Nephron (organoid): Measurements from ENCODE around the gene BACH2.

Experiments
- H3K27ac Mint-ChIP-seq, 3 experiments: 2 replicates each; pipeline ENCODE4 v1.8.0; 2020; ENCODE audit warnings: mixed read lengths in 3 of 3, mild to moderate bottlenecking in 2 of 3, moderate library complexity in 1 of 3
- H3K27me3 Mint-ChIP-seq: 2 replicates; pipeline ENCODE4 v1.8.0; 2021; ENCODE audit warnings: low read depth, mild to moderate bottlenecking, moderate library complexity, mixed read lengths
- H3K36me3 Mint-ChIP-seq: 2 replicates; pipeline ENCODE4 v1.8.0; 2020; ENCODE audit warnings: low read depth, mixed read lengths
- H3K4me1 Mint-ChIP-seq: 2 replicates; pipeline ENCODE4 v1.8.0; 2020; ENCODE audit warnings: mixed read lengths
- H3K4me3 Mint-ChIP-seq, 3 experiments: 2 replicates each; pipeline ENCODE4 v1.8.0; 2020; ENCODE audit warnings: mild to moderate bottlenecking in 3 of 3, mixed read lengths in 3 of 3, moderate library complexity in 2 of 3
- H3K9me3 Mint-ChIP-seq: 2 replicates; pipeline ENCODE4 v1.8.0; 2020; ENCODE audit warnings: mixed read lengths
- CTCF ChIP-seq, 3 experiments: fragments of 200-600 bp; sonication (generic); IDR thresholded peaks; one replicate each; pipeline ENCODE4 v1.5.0; 2021; ENCODE audit warnings: antibody characterized with exemption in 3 of 3; ENCODE audit not compliant: unreplicated experiment in 3 of 3

The BACH2 gene

GRCh38 chr6:90158936-90159335 is 137.7 kb downstream of the BACH2 start:
- Mint-ChIP-seq H3K36me3 (peaks cover 3% of the 10 kb centered on the region), H3K27ac (peak overlapping the region; percentile 69 to 79 (median 71)), H3K4me3 (no peak overlapping the region), H3K9me3 (peaks cover 2% of the 10 kb centered on the region), H3K27me3 (peaks cover 4% of the 10 kb centered on the region), H3K4me1 (peaks cover 50% of the 10 kb centered on the region)
- TF ChIP-seq CTCF (IDR thresholded peaks at IDR 0.05; ENCODE audit: unreplicated experiment in 3 of 3) = no peak

GRCh38 chr6:90157441-90157840 is 139.2 kb downstream of the BACH2 start:
- H3K4me3 Mint-ChIP-seq = no peak overlapping the region
- H3K9me3 Mint-ChIP-seq = no peaks in the 10 kb centered on the region
- peak overlapping the region in 2 of 3 experiments; percentile 69 to 71 for H3K27ac Mint-ChIP-seq
- TF ChIP-seq CTCF (IDR thresholded peaks at IDR 0.05; ENCODE audit: unreplicated experiment in 3 of 3) = no peak
- H3K36me3 Mint-ChIP-seq = no peaks in the 10 kb centered on the region
- H3K4me1 Mint-ChIP-seq = peaks cover 54% of the 10 kb centered on the region
- H3K27me3 Mint-ChIP-seq = peaks cover 4% of the 10 kb centered on the region

GRCh38 chr6:90156861-90157260 is 139.8 kb downstream of the BACH2 start:
- TF ChIP-seq CTCF (IDR thresholded peaks at IDR 0.05; ENCODE audit: unreplicated experiment in 3 of 3) = no peak
- Mint-ChIP-seq H3K4me3 (no peak overlapping the region), H3K9me3 (no peaks in the 10 kb centered on the region), H3K27ac (peak overlapping the region in 1 of 3 experiments; percentile 10), H3K27me3 (peaks cover 4% of the 10 kb centered on the region), H3K4me1 (peaks cover 54% of the 10 kb centered on the region), H3K36me3 (no peaks in the 10 kb centered on the region)

GRCh38 chr6:90154755-90155470 is 141.7 kb downstream of the BACH2 start:
- Mint-ChIP-seq H3K4me1 (peaks cover 48% of the 10 kb centered on the region), H3K27me3 (peaks cover 4% of the 10 kb centered on the region), H3K36me3 (no peaks in the 10 kb centered on the region), H3K4me3 (no peak overlapping the region), H3K9me3 (no peaks in the 10 kb centered on the region), H3K27ac (peak overlapping the region in 2 of 3 experiments; percentile 8 to 39)
- TF ChIP-seq CTCF (IDR thresholded peaks at IDR 0.05; ENCODE audit: unreplicated experiment in 3 of 3) = no peak

- peaks cover 9% of the 10 kb centered on the region for H3K27me3 Mint-ChIP-seq
- H3K4me3 Mint-ChIP-seq = no peak overlapping the region
- no peaks in the 10 kb centered on the region for H3K36me3 Mint-ChIP-seq
- H3K4me1 Mint-ChIP-seq = peaks cover 30% of the 10 kb centered on the region
- no peak overlapping the region for H3K27ac Mint-ChIP-seq
- TF ChIP-seq CTCF (IDR thresholded peaks at IDR 0.05; ENCODE audit: unreplicated experiment in 3 of 3) = no peak
- H3K9me3 Mint-ChIP-seq = no peaks in the 10 kb centered on the region
Measured at GRCh38 chr6:90151576-90152422, 144.8 kb downstream of the BACH2 start.
